ENCODE results near the gene COL11A2. TPM values are rescaled to one million over a fixed set of nuclear protein-coding genes. Genes with fewer than 3 reads are reported as not detected.

The COL11A2 gene
- total and polyA plus RNA-seq, 2 of the 13 experiments (the other 11 are each of a cell fraction or from before 2014, with no cell fraction given), result 0.55 TPM

DNA sequence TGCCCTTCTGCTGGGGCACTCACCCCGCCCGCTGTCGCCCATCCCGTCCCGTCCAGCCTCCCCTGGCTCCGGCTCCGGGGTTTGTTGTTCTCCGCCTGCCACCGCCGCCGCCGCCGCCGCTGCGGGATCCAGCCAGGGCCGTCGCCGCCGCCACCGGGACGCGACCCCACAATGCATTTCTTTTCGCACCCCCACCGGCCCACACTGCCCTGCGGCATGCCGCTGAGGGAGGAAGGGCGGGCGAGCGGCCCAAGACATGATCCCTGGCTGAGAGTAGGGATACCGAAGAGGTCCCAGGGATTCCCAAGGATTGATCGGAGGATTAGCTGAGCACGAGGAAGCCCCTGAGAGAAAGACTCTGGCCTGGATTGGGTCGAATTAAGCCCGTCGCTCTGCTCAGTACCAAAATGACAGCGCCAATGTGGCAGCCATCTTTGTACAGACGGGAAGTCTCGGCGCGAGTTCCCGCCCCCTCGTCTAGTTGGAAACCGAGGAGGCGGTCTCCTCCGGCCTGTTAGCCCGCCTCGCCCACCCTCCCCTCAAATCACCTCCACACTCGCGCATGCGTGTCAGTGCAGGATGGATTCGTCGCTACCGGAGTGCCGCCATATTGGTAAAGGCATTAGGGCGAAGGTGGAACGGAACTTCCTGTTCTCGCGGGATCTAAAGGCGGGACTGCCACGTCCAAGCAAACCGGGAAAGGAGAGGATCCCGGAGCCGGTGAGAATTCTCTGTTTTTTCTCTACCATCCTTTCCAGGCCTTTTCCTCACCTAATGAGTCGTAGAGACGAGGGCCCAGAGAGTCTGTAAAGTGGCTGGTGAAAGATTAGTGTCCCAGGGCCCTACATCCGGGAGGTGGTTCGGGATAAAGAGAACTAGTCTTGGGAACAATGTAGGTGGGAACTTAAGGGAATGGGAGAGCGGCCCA lies 8.2 kb upstream of the COL11A2 start, which contains the start of the genes RXRB and SLC39A7 (continued):
- TF ChIP-seq, protein P1, sequence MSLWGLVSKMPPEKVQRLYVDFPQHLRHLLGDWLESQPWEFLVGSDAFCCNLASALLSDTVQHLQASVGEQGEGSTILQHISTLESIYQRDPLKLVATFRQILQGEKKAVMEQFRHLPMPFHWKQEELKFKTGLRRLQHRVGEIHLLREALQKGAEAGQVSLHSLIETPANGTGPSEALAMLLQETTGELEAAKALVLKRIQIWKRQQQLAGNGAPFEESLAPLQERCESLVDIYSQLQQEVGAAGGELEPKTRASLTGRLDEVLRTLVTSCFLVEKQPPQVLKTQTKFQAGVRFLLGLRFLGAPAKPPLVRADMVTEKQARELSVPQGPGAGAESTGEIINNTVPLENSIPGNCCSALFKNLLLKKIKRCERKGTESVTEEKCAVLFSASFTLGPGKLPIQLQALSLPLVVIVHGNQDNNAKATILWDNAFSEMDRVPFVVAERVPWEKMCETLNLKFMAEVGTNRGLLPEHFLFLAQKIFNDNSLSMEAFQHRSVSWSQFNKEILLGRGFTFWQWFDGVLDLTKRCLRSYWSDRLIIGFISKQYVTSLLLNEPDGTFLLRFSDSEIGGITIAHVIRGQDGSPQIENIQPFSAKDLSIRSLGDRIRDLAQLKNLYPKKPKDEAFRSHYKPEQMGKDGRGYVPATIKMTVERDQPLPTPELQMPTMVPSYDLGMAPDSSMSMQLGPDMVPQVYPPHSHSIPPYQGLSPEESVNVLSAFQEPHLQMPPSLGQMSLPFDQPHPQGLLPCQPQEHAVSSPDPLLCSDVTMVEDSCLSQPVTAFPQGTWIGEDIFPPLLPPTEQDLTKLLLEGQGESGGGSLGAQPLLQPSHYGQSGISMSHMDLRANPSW (CRISPR knock-in tag; IDR thresholded peaks at IDR 0.05; ENCODE audit: borderline replicate concordance), result peak; percentile 81; the same call in 1 of the 2 replicates
- TF ChIP-seq POLR2AphosphoS5 (IDR thresholded peaks at IDR 0.05; ENCODE audit: low read depth, low read length) (peak; percentile 84), KDM3A (CRISPR knock-in tag; IDR thresholded peaks at IDR 0.05; ENCODE audit: low read depth) (peak; percentile 78; the same call in 1 of the 2 replicates), AHR (CRISPR knock-in tag; IDR thresholded peaks at IDR 0.05) (no peak; the same call in 1 of the 2 replicates), ZNF430 (CRISPR knock-in tag; IDR thresholded peaks at IDR 0.05) (peak; percentile 55; the same call in 1 of the 2 replicates), POLR2G (IDR thresholded peaks at IDR 0.05; ENCODE audit: low read depth, low read length) (peak; percentile 85), SCMH1 (CRISPR knock-in tag; IDR thresholded peaks at IDR 0.05; ENCODE audit: borderline replicate concordance) (no peak), FOXK1 (CRISPR knock-in tag; IDR thresholded peaks at IDR 0.05; ENCODE audit: borderline replicate concordance, low read depth) (peak; percentile 95), ZNF891 (CRISPR knock-in tag; IDR thresholded peaks at IDR 0.05) (peak; percentile 70; the same call in 1 of the 2 replicates), ARNT (IDR thresholded peaks at IDR 0.05) (no peak)
- TF ChIP-seq, protein P2, sequence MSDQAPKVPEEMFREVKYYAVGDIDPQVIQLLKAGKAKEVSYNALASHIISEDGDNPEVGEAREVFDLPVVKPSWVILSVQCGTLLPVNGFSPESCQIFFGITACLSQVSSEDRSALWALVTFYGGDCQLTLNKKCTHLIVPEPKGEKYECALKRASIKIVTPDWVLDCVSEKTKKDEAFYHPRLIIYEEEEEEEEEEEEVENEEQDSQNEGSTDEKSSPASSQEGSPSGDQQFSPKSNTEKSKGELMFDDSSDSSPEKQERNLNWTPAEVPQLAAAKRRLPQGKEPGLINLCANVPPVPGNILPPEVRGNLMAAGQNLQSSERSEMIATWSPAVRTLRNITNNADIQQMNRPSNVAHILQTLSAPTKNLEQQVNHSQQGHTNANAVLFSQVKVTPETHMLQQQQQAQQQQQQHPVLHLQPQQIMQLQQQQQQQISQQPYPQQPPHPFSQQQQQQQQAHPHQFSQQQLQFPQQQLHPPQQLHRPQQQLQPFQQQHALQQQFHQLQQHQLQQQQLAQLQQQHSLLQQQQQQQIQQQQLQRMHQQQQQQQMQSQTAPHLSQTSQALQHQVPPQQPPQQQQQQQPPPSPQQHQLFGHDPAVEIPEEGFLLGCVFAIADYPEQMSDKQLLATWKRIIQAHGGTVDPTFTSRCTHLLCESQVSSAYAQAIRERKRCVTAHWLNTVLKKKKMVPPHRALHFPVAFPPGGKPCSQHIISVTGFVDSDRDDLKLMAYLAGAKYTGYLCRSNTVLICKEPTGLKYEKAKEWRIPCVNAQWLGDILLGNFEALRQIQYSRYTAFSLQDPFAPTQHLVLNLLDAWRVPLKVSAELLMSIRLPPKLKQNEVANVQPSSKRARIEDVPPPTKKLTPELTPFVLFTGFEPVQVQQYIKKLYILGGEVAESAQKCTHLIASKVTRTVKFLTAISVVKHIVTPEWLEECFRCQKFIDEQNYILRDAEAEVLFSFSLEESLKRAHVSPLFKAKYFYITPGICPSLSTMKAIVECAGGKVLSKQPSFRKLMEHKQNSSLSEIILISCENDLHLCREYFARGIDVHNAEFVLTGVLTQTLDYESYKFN (CRISPR knock-in tag; conservative IDR thresholded peaks at IDR 0.05), result peak; percentile 80
- TF ChIP-seq, protein P3, sequence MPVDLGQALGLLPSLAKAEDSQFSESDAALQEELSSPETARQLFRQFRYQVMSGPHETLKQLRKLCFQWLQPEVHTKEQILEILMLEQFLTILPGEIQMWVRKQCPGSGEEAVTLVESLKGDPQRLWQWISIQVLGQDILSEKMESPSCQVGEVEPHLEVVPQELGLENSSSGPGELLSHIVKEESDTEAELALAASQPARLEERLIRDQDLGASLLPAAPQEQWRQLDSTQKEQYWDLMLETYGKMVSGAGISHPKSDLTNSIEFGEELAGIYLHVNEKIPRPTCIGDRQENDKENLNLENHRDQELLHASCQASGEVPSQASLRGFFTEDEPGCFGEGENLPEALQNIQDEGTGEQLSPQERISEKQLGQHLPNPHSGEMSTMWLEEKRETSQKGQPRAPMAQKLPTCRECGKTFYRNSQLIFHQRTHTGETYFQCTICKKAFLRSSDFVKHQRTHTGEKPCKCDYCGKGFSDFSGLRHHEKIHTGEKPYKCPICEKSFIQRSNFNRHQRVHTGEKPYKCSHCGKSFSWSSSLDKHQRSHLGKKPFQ (CRISPR knock-in tag; IDR thresholded peaks at IDR 0.05; ENCODE audit: insufficient replicate concordance), result peak; percentile 33
- TF ChIP-seq, protein P4, sequence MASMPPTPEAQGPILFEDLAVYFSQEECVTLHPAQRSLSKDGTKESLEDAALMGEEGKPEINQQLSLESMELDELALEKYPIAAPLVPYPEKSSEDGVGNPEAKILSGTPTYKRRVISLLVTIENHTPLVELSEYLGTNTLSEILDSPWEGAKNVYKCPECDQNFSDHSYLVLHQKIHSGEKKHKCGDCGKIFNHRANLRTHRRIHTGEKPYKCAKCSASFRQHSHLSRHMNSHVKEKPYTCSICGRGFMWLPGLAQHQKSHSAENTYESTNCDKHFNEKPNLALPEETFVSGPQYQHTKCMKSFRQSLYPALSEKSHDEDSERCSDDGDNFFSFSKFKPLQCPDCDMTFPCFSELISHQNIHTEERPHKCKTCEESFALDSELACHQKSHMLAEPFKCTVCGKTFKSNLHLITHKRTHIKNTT (CRISPR knock-in tag; IDR thresholded peaks at IDR 0.05), result no peak
- TF ChIP-seq, protein P5, sequence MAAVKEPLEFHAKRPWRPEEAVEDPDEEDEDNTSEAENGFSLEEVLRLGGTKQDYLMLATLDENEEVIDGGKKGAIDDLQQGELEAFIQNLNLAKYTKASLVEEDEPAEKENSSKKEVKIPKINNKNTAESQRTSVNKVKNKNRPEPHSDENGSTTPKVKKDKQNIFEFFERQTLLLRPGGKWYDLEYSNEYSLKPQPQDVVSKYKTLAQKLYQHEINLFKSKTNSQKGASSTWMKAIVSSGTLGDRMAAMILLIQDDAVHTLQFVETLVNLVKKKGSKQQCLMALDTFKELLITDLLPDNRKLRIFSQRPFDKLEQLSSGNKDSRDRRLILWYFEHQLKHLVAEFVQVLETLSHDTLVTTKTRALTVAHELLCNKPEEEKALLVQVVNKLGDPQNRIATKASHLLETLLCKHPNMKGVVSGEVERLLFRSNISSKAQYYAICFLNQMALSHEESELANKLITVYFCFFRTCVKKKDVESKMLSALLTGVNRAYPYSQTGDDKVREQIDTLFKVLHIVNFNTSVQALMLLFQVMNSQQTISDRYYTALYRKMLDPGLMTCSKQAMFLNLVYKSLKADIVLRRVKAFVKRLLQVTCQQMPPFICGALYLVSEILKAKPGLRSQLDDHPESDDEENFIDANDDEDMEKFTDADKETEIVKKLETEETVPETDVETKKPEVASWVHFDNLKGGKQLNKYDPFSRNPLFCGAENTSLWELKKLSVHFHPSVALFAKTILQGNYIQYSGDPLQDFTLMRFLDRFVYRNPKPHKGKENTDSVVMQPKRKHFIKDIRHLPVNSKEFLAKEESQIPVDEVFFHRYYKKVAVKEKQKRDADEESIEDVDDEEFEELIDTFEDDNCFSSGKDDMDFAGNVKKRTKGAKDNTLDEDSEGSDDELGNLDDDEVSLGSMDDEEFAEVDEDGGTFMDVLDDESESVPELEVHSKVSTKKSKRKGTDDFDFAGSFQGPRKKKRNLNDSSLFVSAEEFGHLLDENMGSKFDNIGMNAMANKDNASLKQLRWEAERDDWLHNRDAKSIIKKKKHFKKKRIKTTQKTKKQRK (IDR thresholded peaks at IDR 0.05; ENCODE audit: low read length), result no peak
